ENCODE data around the gene FICD.
"Not testable (repeated sequence)": the region's sequence is repeated elsewhere in the genome, so short reads cannot be mapped to it uniquely, and the experiment has no call there.

DNA sequence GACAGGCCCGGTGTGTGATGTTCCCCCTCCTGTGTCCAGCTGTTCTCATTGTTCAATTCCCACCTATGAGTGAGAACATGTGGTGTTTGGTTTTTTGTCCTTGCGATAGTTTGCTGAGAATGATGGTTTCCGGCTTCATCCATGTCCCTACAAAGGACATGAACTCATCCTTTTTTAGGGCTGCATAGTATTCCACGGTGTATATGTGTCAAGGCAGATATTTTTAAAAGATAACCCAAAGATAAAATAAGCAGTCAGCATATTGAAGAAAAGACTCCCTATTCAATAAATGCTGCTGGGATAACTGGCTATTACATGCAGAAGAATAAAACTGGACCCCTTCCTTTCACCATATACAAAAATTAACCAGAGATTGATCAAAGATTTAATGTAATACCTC, 28.0 kb upstream of the FICD start:
- not testable (repeated sequence) for TF ChIP-seq CTCF (IDR thresholded peaks at IDR 0.05; ENCODE audit: low read length); EZH2 (IDR thresholded peaks at IDR 0.05; ENCODE audit: borderline replicate concordance, low read length)
